Stimulated activated CD4-positive, alpha-beta T cell treated with anti-CD3 and anti-CD28 coated beads, Interleukin-1b, Interleukin-23, amount 100 ng/mL, for 4 hours (primary cell): ENCODE results near the gene PIP4K2B.

Experiments used
- DNase-seq, 2 donors: peaks; one replicate each; pipeline ENCODE4 v3.0.0-alpha.2; 2020; ENCODE audit warnings: low read depth in 2 of 2

PIP4K2B gene

DNA sequence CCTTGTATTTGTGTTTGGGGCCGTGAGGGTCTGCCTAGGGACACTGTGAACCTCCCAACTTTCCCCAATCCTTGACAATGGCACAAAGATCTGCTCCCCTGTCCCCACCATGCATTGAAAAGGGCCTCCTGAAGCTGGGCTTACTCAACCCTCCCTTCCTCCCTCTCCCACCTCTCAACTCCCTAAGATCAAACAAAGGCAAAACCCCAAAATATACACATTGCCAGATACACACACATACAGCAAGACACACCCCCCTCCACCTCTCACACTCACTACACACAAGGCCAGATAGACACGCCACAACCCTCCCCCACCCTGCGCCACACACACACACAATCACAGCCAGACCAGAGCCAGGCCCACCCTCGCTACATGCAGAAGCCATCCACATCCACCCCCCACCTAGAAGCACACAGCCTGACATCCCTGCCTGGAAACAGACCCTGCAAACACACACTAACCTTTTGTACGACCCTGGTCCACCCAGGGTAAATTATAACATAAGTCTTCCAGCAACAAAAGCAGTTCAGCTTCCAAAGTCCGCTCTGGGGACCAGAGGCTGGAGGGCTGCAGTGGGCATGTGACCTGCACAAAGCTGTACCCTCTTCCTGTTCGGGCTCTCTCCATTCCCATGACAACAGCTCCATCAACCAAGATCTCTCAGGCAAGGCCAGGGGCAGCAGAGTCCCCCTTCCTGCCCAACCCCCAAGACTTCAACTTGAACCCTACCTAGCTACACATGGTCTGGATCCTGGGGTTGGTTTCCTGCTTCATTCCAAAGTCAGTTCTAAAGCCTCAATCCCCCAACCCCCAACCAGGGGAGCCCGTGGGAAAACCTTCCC, 53.1 kb downstream of the PIP4K2B start:
- no peak for DNase-seq

DNA sequence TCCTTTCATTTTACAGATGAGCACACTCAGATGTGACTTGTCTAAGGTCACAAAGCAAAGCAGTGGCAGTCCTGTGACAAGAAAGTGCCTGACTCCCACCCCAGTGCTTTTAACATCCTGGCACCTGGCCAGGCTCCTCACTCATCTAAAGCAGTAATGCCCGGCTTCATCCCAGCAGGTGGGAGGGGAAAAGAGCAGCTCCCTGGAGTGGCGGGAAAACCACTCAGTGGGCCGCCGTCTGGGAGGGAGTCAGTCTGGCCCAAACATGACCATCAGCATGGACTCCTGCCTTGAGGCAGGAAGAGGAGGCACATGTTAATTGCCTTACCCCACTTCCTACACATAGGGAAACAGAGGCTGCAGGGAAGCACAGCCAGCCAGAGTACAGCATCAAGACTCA, 53.8 kb downstream of the PIP4K2B start:
- no peak for DNase-seq

DNA sequence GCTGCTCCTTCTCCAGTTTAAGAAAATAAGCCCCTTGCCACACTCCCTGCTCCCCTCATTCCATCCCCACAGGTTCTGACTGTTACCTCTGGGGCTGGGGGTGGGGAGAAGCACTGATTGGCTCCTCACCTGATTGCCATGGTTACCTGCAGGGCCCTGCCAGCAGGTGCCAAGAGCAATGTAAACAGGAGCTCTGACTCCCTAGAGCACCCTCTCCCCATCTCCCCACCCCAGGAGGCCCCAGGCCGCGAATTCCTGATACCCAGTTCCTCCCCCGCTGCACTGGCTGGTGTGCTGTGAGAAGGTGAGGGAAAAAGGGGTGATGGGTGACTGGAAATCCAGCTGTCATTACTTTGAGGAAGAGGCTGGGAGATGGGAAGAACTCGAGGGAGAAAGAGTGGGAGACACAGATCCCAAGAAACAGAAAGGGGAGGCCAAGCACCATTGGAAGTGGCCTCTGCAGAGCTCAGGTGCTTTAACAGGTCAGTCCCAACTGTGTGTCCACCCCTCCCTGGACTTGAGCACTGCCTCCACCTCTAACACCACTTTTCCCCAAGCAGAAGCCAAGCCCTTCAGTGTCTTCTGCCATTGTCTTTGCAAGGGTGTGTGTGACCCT, 55.7 kb downstream of the PIP4K2B start:
- DNase-seq: no peak

DNA sequence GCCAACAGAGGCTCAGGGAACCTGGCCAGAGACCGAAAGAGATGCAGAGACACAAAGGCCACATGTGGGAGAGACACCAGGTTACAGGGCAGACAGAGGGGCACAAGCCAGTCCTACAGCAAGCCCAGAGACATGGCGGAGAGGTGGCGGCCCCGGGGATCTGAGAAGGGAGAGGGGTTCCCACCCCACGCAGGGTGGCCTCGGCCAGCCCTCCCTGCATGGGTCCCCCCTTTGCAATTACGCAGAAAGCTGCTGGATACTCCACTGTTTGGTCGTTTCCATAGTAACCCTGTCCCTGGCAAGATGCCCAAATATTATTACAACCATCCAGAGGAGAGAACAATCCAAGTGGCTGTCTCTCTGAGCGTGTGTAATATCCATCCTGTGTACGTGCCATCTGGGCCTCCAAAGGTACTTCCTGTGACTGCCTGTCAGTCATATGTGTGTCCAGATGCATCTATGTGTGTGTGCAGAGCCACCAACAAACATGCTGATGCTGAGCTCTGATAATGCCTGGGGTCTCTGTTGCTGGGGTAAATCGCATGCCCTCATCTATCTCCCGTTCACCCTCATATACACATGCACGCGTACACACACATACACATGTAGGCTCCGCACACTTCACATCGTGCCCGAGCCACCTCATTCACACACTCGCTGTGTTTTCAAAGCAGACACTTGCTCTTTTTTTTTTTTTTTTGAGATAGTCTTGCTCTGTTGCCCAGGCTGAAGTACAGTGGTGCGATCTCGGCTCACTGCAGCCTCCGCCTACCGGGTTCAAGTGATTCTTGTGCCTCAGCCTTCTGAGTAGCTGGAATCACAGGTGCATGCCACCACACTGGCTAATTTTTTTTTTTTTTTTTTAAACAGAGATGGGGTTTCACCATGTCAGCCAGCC, 56.7 kb downstream of the PIP4K2B start:
- no peak for DNase-seq

DNA sequence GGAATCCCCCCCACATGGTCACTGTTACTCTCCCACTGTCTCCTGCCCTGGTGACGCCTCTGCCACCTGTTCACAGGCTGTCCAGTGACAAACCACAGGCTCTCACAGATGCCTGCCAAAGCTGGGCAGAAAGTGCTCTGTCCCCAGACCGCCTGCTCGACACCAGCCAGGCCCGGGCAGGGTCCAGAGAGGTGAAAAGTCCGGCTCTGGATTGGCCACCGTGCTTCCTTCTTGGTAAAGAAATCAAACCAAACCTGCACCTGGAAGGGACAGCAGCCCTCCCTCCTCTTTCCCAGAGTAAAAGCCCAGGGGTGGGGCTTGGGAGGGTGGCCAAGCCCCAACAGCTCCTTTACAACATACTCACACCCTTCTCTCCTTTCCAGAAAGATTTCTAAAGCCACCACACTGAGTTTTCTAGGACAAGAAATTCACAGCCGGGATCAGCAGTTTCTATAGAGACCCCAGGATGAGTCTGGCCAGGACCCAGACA, 57.4 kb downstream of the PIP4K2B start:
- DNase-seq: no peak

DNA sequence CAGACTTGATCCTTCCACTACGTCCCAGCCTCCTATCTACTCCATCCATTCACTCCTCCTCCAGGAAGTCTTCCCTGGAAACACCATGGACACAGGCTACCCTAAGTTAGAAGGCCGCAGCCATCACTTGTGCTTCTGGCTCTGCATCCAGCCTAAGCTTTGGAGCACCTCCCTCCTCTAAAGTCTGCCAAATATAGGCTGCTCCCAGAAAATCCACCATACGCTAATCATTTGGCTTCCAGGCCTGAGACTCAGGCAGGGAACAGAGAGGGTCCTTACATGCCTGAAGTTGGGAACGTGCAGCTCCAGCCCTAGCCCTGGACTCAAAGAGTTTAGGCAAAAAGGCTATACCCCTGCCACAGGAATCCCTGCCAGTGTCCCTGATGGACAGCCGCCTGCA, 57.9 kb downstream of the PIP4K2B start:
- DNase-seq: no peak

DNA sequence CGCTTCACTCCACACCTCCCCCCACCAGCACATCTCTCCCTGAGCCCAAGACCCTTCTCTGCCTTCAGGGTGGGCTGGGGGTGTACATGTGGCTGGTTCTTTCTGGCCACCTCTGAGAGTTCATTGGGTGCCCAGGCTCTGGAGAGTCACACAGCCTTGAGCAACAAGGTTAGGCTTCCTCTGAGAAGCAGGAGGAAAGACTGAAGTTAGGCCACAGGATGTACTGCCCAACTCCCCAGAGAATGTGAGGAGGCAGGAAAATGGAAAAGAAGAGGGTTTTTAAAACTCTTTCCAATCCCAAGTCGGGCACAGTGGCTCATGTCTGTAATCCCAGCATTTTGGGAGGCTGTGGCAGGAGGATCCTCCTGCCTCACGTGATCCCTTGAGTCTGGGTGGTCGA, 58.5 kb downstream of the PIP4K2B start:
- DNase-seq: no peak

DNA sequence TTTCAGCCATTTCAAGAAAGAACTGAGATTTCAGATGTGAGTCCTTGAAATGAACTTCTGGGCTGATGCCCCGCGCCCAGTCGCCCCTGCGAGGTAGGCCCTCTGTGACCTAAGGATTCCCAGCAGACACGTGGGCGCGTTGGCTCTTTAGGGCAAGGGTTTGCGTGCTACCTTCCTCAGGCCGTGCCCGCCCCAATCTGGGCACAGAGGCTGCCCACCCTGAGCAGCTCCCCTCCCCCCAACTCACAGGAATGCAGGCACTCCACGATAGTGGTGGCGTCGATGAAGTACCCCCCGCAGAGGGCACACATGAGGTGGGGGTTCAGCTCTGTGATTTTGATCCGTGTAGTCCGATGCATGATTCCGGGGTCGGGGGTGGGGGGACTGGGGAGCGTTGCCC, 59.3 kb downstream of the PIP4K2B start:
- DNase-seq: no peak

DNA sequence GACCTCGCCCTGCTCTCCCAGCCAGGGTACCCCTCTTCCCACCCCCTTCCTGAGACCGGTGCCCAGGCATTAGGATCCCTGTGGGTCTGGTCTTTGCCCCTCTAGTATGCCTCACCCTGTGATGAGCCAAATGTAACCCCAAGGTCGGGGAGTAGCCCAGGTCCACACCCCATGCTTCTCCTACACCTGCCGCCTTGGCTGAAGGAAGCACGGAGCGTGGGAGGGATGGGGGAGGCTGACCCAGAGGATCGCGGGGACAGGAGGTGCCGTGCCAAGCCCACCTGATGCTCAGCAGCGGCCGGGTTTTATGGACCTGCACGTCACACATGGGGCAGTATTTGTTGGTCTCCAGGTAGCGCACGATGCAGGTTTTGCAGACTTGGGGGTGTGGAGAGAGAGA, 60.1 kb downstream of the PIP4K2B start:
- no peak for DNase-seq

DNA sequence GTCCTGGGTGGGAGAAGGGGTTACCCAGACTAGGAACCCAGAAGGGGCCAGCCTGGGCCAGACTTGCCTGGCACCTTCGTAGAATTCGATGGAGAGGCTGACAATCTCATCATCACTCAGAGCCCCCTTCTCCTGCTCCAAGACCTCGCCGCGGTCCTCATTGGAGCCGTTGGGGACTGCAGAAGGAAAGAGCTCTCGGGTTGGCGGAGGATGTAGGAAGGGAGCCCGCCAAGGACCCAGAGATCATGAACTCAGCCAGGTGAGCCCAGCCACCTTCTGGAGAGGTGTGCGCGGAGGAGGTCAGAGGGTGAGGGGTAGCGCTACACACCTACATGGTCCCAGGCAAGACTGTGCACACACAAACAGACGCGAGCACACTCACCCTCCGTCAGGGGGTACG, 60.7 kb downstream of the PIP4K2B start:
- no peak for DNase-seq

DNA sequence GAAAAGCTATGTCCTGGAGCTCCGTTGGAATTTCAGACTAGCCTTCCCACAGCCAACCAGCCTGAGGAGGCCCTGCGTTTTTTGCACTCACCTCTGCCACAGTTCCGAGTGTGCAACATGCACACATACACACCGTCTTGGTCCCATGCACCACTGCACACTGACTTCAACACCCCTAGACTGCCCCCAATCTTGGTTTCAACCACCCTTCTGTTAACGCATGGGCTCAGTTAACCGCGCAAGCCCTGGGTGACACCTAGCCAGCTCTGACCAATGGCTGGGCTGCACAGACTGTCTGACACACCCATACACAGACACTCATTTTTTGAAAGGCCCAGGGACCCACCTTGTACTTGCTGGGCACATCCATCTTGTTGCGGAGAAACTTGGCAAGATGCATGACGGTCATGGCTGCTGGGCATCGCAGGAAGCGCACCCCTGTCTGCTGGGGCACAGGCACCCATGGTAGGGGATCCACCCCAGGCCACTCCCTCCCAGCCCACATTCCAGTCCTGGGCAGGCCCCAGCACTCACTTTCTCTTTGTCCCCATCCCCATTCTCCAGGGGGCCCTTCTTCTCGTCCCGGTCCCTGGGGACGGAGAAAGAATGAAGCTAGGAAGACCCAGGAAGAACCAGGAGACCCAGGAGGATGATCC, 61.2 kb downstream of the PIP4K2B start:
- no peak for DNase-seq

DNA sequence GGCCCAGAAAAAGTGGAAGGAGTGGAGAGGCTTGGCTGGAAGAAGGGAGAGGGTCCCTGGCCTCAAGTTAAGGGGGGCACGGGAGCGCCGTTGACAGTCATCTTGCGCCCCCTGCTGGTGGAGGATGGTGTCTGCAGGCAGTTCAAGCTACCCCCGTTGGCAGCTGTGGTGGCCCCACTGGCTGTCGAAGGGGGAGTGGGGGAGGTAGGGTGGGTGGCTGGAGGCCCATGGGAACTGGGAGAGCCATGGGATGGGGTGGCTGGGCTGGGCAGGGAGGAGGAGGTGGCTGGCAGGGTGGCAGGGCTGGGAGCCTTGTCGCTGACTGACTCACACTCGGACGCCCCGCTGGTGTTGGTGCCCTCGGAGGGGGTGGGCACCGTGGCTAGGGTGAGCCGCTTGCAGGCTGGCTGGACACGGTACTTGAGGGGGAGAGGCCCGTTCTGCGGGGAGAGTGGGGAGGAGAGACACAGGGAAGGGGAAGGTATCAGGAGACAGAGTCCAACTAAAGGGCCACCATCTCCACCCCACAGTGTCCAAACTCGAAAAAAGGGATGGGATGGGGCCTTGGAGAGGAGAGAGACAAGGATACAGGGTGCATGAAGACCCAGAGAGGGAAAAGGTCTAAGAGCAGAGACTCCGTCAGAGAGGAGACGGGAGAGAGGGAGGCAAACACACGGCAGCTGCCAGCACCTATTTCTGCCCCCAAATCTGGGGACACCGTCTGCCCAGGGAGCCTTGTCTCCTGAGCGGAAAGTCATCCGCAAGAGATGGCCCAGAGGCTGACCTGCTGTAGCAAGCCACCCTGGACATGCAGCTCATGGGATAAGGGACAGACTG, 64.0 kb downstream of the PIP4K2B start:
- DNase-seq: peak; percentile 75 to 79

DNA sequence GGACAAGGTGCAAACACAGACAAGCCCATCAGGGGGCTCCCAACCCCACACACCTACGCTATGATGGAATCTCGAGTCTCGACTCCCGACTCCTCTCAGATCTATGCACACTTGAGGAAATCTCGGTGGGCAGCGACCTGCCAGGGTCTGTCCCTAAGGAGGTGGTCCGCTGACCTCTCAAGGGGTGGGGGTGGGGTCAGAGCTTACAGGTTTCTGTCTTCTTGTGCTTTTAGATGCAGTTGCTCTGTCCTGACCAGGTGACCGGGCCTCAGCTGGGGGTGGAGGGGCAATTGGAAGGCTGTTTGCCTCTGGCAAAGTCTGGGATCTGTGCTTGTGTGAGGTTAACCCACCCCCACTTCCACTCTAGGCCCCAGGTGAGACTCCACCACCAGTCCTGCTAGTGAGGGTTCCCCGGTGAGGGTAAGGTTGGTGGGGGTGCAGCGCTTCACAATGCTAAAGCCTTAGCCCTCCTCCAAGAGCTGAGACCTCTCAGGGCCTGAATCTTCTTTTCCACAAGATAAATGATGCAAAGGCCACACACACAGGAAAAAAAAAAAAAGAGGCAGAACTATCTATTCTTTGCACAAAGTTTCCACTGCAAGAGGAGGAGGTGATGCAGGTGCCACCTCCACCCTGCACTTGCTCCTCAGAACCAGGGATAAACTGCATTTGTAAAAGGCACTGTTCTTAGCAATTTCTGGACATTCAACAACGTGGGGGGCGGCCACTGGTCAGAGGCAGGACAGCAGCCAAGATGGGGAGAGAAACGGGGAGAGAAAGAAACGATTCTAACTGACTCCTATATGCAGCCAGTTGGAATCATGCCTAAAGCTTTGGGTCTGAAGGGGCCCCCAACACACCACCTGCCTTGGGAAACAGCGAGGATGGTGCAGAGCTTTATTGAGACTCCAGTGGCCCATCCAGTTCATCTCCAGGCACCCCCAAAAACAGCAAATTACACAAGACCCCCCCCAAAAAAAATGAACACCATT, 65.1 kb downstream of the PIP4K2B start:
- no peak for DNase-seq

DNA sequence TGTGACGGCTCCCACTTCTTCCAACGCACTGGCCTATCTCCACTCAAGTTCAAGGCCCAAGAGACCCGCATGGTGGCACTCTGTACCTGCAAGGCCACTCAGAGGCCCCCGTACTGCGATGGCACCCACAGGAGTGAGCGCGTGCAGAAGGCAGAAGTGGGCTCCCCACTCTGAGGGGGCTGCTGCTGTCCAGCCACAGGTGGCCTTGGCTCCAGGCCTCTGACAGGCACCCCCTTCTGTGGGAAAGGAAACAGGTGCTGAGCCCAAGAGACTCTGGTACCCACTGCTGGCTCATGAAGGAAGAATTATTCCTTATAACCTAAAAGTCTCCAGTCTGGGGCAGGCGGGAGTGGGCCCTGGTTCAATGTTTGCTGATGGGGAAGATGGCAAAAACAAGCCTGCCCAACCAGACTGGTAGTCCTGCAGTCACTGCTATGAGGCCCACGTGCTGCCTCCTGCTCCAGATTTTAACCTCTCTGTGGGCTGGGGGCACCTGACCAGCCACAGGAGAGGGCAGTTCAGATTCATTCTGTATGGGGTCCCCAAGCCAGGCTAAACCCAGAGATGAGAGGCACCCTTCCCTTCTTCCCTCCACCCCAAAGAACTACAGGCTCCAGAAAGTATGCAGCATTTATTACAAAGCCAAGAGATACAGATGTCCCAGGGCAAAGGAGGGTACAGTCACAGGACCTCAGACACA, 65.9 kb downstream of the PIP4K2B start:
- no peak for DNase-seq

DNA sequence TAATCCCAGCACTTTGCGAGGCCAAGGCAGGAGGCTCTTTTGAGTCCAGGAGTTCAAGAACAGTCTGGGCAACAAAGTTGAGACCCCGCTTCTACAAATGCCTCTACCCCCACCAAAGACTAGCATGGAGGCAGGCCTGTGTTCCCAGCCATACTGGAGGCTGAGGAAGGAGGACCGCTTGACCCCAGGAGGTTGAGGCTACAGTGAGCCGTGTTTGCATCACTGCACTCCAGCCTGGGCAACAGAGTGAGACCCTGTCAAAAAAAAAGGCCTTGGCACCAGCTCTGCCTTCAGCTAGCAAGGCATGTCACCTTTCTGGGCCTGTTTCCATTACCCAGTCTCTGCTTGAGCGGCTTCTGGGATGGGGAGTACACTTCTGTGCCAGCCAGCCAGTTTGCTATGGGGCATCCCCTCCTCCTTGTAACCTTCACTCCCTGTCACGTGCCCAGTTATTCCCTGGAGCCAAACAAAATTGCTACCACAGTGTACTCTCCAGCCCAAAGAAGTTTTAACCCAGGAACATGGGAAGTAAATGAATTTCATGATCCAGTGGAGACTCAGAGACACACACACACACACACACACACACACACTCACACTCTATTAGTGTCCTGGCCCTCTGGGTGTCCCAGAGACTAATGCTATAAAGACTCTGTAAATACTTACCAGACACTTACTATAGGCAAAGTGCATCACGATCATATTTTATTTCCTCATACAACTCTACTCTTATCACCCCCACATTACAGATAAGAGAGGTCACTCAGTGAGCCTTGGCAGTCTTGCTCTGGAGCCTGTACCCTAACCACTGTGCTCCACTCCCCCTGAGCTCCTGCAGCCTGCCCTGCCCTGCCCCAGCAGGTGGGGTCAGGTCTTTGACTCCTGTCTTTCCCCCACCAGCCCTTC, 66.7 kb downstream of the PIP4K2B start:
- DNase-seq: no peak

DNA sequence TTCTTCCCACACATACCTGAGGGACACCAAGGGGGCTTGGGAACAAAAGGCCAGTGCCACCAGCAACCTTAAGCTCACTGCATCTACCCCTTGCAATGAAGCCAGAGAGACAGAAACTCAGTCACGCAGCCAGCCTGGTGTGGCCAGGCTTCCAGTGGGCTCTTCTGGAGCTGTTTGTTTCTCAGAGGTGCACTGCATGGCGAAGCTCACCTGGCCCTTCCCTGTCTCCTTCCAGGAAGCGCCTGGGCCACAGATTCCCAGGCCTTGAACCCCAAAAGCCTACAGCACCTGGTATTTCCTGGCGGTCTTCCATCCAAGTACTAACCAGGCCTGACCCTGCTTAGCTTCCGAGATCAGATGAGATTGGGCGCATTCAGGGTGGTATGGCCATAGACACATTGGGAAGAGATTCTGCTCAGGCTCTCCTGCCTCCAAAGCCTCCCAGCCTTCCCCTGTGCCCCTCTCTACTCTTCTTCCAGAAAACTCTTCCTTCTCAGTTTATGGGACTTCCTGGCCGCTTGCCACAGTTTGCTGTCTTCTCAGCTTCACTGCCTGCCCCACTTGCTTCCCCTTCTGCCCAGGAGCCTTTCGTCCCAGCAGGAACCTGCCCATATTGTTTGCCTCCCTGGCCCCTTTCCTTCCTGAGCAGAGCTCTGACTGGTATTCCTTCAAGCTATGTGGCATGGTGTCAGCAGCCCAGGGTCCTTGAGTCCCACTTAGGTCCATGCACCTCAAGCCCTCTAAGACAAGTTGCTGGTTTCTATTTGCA, 67.6 kb downstream of the PIP4K2B start:
- no peak for DNase-seq
